HPDE6-E6E7 (cell line): Measurements from ENCODE around the gene TBC1D14.
A peak's percentile ranks its signal among the peaks of the same experiment; 100 is the strongest.
"Not testable (repeated sequence)": the region's sequence is repeated elsewhere in the genome, so short reads cannot be mapped to it uniquely, and the experiment has no call there.

Experiments
- DNase-seq: peaks from one replicate; pipeline ENCODE4 v3.0.0; 2011; ENCODE audit warnings: missing footprints; ENCODE audit errors: extremely low spot score

The TBC1D14 gene

GRCh38 chr4:6890358-6890757 is 19.3 kb upstream of the TBC1D14 start:
- DNase-seq: no peak

DNA sequence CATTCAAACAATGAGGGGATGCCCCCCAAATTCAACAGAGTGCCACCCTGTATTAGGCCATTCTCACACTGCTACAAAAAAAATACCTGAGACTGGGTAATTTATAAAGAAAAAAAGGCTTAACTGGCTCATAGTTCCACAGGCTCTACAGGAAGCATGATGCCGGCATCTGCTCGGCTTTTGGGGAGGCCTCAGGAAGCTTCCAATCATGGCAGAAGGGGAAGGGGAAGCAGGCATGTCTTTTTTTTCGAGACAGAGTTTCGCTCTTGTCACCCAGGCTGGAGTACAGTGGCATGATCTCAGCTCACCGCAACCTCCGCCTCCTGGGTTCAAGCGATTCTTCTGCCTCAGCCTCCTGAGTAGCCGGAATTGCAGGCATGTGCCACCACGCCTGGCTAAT is 18.7 kb upstream of the TBC1D14 start:
- not testable (repeated sequence) for DNase-seq

DNA sequence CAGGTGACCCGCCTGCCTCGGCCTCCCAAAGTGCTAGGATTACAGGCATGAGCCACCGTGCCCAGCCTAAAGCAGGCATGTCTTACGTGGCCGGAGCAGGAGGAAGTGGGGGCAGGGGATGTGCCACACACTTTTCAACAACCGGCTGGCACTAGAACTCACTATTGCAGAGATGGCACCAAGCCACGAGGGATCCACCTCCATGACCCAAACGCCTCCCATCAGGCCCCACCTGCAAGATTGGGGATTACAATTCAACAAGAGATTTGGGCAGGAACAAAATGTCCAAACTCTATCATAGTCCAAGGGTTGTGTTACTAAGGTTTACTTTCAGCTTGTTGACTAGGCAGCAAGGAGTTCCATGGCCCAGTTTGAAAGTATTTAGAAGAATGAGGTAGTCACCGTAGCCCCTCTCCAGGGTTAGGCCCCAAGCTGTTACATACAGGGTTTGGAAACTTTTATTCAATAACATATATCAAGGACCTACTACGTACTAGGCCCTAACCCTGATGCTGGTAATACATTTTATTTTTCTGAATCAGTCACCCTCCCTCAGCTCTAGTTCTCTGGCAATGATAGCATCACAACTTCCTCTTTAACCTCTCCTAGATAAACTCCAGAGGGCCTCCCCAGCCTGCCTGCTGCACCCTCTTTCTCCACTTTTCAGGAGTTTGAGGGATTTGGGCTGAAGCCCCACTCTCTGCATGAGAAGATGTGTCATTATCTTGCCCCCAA is 18.0 kb upstream of the TBC1D14 start:
- DNase-seq: no peak

GRCh38 chr4:6892190-6892908 is 17.3 kb upstream of the TBC1D14 start:
- no peak for DNase-seq

DNA sequence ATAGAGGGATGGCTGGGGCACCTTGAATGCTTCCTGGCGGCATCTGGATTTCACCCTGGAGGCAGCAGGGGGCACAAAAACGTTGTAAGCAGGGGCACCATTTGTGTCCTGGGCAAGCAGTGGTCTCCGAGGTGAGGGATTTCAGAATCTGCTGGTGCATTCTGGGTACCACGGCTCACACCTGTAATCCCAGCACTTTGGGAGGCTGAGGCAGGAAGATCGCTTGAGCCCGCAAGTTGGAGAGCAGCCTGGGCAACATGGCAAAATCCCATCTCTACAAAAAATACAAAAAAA is 16.8 kb upstream of the TBC1D14 start:
- no peak for DNase-seq

DNA sequence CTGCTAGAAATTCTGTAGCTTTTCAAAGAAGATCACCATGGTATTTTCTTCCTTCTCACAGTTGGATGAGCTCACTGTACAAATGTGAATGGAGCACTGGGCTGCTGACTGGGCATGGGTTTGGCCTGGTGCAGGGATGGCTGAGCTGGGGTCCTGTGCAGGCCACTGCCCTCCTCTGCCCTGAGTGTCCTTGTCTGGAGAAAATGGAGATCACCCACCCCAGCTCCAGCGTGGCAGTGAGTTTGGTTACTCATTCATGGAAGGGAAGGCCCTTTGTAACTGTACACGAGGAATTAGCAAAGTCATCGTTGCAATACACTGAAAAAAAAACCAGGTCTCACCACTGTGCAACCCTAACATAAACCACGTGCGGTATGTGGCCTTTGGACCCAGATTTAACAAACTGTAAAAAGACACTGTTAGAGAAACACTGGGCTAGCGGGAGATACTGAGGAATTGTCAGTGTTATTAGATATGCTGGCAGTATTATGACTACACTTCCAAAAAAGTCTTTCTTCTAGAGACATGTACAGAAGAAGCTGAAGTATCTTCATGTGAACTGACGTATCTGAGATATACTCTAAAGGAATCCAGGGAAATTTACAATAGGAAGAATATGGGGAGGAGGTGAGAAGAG is 16.1 kb upstream of the TBC1D14 start:
- DNase-seq: no peak

DNA sequence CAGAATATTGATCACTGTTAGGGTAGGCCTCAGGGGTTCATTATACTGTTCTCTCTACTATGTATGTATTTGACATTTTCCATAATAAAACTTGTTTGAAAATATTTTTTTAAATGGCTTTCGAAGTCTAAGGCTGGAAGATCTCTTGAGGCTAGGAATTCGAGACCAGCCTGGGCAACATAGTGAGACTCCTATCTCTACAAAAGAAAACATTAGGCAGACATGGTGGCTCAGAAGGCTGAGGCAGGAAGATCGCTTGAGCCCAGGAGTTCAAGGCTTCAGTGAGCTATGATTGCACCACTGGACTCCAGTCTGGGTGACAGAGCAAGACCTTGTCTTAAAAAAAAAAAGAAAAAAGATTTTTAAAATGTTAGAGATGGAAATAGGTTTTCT is 15.5 kb upstream of the TBC1D14 start:
- DNase-seq: no peak

DNA sequence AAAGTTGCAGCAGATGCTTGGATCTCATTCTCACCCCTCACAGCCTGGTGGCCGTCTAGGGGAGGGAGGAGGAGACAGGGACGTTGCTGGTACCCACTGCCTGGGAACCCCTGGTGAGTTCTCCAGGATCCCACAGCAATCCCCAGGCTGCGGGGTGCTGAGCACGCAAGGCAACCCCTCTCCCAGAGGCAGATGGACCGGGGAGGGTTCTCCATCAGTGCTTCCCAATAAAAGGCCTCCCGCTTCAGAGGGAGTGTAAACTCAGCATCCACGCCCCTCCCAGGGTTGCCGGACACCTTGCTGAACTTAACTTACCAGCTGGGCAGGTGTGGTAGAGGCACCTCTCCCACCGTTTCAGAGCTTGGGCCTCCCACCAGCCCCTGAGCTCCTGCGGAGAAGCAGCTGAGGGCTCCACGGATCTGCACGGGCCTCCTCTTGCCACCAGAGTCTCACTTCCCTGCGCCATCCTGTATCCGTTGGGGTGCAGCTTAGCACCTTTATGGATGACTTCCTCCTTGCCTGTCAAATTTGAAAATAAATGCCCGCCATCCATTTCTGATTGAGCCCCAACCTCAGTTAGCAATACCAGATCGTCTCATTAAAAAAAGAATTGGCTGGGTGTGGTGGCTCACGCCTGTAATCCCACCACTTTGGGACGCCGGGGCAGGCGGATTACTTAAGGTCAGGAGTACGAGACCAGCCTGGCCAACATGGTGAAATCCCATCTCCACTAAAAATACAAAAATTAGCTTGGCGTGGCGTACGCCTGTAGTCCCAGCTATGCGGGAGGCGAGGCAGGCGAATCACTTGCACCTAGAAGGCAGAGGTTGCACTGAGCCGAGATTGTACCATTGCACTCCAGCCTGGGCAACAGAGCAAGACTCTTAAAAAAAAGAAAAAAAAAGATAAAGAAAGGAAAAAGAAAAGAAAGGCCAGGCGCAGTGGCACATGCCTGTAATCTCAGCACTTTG is 14.8 kb upstream of the TBC1D14 start:
- no peak for DNase-seq

- DNase-seq: no peak
Measured at GRCh38 chr4:6896035-6896434, 13.6 kb upstream of the TBC1D14 start.

- no peak for DNase-seq
Measured at GRCh38 chr4:6898763-6899162, 10.9 kb upstream of the TBC1D14 start.

DNA sequence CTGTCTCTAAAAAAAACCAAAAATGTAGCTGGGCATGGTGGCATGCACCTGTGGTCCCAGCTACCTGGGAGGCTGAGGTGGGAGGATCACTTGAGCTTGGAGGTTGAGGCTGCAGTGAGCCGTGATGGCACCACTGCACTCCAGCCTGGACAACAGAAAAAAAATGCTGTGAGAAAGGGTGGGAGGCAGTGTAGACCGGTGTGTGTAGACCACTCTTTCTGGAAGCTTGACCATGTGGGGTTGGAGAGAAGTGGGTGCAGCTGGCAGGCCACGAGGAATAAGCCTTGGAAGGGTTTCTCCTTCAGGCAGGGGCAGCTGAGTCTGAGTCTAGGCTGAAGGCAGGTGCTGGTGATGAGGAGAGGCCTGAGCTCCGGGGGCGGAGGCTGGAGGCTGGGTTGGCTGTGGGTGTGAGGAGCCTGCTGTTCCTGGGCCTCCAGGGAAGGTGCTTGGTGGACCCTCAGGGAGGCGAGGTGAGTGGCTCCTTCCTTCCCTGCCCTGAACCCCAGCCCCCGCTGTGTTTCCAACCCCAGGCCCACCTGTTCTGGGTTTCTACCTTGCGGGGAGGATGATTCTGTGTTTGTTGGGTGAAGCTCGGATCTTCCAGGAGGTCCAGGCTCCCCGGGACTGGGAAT is 9.3 kb upstream of the TBC1D14 start:
- no peak for DNase-seq

- DNase-seq: no peak
Measured at GRCh38 chr4:6900956-6901355, 8.7 kb upstream of the TBC1D14 start.

GRCh38 chr4:6901669-6902317 is 7.8 kb upstream of the TBC1D14 start:
- no peak for DNase-seq

DNA sequence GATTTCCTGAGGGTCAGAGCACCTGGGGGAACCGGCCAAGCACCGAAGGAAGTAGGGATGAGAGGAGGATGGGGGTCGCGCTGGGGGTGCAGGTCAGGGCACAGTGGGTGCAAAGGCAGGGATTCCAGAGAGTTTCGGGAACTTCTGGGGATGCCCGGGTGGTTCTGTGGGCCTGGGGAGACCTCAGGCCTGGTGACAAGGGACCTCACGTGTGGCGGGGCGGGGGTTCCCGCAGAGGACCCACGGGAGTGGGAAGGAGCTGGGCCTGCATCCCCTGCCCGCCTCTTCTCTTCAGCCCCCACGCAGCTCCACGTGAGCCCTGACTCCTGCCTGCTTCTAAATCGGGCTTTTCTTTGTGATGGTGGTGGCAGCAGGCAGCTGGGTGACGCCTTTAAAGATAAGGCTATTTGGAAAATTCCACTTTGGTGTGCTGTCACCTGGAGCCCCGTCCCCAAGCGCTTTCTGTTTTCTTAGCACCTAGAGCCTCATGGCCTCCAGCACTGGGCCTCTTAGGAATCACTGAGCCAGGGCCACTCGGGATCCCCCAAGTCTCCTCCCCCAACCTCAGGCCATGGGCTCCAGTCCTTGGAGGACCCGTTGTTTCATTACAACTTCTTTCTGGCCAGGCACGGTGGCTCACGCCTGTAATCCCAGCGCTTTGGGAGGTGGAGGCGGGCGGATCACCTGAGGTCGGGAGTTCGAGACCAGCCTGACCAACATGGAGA is 7.1 kb upstream of the TBC1D14 start:
- no peak for DNase-seq

DNA sequence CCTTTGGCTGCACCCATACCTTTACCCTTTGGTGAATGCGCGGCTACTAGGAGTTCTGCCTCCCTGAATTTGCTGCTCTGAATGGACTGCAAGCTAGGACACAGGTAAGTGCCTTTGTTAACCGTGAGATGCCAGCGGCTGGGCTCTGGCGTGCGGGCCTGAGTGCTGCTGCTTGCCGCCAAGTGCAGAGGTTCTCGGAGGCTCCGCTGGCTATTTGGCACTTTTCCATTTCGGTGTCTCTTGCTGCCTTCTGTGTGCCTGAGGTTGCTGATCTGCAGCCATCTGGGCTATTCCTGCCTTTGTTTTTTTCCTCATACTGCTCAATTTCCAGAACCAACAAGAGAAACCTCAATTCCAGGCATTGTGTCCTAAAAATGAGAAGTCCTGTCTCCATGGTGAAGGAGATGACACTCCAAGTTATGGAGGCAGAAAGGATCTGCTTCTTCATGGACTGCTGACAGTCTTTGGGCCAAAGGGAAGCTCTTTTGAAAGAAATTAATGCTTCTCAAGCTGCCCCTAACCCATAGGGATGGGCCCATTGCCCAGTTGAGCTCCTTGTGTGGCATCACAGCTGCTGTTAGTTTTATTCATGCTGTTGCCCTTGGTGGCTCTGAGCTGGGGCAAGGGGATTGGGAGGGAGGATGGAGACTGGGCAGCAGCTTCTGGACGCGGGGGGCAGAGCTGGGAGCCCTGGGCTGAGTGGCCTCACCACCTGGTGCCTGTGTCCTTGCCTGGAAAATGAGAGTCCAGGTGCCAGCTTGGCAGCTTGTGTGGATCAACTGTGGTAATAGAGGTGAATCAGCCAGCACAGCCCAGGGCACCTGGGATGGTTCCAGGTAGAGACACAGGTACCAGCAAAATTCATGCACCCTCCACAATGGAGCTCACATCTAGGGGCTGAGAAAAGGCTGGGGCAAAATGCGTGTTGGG is 3.8 kb upstream of the TBC1D14 start:
- no peak for DNase-seq

DNA sequence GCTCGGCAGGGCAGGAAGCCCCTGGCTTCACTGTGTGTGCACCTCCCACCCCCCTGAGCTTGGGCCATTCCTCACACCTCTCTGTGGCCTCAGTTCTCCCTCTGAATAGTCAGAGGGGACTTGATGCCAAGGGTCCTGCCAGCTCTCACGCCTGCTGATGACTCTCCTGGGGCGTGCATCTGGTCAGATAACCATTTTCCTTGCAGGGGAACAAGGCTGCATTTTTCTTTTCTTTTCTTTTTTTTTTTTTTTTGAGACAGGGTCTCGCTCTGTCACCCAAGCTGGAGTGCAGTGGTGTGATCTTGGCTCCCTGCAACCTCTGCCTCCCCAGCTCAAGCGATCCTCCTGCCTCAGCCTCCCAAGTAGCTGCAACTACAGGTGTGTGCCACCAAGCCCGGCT is 3.1 kb upstream of the TBC1D14 start:
- DNase-seq: not testable (repeated sequence)

DNA sequence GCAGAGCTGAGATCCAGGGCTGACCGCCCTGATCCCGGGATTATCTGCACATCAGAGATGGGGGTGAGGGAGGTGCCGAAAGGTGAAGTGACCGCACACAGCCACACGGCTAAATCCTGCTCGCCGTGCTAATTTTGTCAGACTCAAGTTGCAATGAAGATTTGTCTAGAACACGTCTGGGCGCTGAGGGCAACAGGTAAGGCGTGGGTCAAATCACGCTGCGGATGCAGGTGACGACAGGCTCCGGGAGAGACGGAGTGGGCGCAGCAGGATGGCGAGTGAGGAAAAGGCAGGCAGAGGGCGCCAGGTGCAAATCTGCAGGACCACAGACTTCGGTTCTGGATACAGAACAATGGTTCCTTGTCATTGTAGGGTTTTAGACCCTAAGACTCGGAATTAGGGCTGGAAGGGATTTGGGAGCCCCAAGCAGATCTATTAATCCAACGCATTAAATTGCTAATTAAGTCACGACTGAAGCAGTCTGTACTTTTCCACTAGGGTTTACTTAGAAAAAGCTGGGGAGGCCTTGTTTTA is 1.9 kb upstream of the TBC1D14 start:
- peak; percentile 49 for DNase-seq

GRCh38 chr4:6908432-6909112 is 1.1 kb upstream of the TBC1D14 start:
- DNase-seq: no peak
